HG02973 (cell line): ENCODE measurements around the gene CIDEB.

Source experiments
- ATAC-seq: cut with Tn5 transposase; IDR thresholded peaks from one replicate; pipeline ENCODE4 v1.9.1; 2021; ENCODE audit warnings: moderate library complexity; ENCODE audit not compliant: unreplicated experiment

The CIDEB gene

GRCh38 chr14:24312736-24313507 is 5.1 kb upstream of the CIDEB start:
- ATAC-seq = no peak

- ATAC-seq = no peak
These were observed 4.2 kb upstream of the CIDEB start for GRCh38 chr14:24311837-24312615.

DNA sequence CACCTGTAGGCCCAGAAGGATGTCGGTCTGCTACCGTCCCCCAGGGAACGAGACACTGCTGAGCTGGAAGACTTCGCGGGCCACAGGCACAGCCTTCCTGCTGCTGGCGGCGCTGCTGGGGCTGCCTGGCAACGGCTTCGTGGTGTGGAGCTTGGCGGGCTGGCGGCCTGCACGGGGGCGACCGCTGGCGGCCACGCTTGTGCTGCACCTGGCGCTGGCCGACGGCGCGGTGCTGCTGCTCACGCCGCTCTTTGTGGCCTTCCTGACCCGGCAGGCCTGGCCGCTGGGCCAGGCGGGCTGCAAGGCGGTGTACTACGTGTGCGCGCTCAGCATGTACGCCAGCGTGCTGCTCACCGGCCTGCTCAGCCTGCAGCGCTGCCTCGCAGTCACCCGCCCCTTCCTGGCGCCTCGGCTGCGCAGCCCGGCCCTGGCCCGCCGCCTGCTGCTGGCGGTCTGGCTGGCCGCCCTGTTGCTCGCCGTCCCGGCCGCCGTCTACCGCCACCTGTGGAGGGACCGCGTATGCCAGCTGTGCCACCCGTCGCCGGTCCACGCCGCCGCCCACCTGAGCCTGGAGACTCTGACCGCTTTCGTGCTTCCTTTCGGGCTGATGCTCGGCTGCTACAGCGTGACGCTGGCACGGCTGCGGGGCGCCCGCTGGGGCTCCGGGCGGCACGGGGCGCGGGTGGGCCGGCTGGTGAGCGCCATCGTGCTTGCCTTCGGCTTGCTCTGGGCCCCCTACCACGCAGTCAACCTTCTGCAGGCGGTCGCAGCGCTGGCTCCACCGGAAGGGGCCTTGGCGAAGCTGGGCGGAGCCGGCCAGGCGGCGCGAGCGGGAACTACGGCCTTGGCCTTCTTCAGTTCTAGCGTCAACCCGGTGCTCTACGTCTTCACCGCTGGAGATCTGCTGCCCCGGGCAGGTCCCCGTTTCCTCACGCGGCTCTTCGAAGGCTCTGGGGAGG is 3.1 kb upstream of the CIDEB start, which contains the start of gene LTB4R:
Gene LTB4R, plus strand, starts transcription at position 857 of the 959 bp plus-strand sequence. CDS start 4,150 bp downstream, outside the sequence.
- peak; percentile 58 for ATAC-seq

DNA sequence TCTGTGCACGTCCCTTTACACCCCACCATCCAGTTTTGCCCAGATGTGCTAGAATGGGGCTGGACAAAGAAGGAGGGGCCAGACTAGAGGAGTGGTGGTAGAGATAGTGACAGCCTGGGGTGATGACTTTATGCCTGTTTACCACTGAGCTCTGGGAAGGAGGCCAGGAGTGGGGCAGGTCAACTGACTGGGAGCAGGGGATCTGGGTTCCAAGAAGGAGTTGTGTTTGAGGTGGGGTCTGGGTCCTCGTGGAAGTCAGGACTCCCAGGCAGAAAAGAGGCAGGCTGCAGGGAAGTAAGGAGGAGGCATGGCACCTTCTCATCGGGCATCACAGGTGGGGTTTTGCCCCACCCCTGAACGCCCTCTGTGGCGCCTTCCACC is 2.5 kb upstream of the CIDEB start:
- no peak for ATAC-seq

- no peak for ATAC-seq
These were observed 1.9 kb upstream of the CIDEB start, which contains the start of gene LTB4R2 for GRCh38 chr14:24309538-24310264. Gene LTB4R2 (plus strand): TSS chr14:24310140. CDS start chr14:24310665, 525 bp downstream.

DNA sequence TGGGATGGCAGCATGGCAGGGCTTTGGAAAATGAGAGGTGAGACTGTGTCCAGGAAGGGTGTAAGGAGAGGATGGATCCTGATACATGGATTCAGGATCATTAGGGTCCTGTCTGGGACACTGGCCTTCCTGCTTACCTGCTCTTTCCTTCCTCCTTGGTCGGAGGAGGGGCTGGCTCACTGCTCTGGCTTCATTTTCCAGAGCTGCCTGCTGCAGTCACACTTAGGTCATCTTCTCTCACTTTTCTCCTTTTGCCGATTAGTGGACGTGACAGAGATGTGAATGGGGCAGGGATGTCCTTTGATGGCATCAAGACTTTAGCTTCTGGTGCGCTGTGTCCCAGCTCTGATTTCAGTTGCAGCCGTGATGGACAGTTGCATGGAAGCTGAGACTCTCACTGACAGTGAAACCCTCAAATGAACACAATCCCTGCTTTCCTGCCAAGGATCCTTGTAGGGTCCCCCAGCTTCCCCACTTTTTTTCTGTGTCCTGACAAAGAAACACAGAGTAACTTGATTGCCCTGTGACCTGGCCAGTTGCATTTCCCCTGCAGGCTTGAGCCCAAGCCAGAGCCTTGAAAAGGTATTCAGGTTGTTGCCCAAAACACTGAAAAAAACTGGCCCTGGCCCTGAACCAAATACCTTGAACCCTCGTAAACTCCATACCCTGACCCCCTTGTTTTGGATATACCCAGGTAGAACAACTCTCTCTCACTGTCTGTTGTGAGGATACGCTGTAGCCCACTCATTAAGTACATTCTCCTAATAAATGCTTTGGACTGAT is 756 bp upstream of the CIDEB start:
- ATAC-seq = no peak

GRCh38 chr14:24307156-24307574 is 612 bp downstream of the CIDEB start:
- no peak for ATAC-seq

- ATAC-seq = no peak
These were observed 3.8 kb downstream of the CIDEB start for GRCh38 chr14:24304019-24304387.

DNA sequence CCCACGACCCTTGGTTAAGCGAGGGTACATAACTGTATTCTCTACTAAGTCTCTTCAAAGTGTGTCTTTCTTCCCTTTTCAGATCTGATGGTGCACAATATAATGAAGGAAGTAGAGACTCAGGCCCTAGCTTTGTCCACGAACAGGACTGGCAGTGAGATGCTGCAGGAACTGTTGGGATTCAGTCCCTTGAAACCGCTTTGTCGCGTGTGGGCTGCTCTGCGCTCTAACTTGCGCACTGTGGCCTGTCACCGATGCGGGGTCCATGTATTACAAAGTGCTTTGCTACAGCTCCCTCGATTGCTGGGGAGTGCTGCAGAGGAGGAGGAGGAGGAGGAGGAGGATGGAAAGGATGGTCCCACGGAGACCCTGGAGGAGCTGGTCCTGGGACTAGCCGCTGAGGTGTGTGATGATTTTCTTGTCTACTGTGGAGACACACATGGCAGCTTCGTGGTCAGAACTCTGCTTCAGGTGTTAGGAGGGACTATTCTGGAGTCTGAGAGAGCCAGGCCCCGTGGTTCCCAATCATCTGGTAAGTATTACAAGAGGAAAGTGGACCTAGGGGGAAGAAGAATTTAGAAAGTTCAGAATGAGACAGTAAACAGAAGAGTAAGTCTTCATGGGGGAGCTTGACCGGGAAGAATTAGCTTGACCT is 7.3 kb downstream of the CIDEB start:
- no peak for ATAC-seq

- ATAC-seq = peak; percentile 60
These were observed 8.3 kb downstream of the CIDEB start, which contains the start of the genes DHRS1 and NOP9 for GRCh38 chr14:24299255-24300191. Gene DHRS1 (minus strand): TSS chr14:24299780. CDS start chr14:24299106, 674 bp downstream. Gene NOP9 (plus strand): TSS chr14:24299850. CDS start chr14:24299955, 105 bp downstream.

- ATAC-seq = no peak
These were observed 8.9 kb downstream of the CIDEB start for GRCh38 chr14:24298892-24299254.

DNA sequence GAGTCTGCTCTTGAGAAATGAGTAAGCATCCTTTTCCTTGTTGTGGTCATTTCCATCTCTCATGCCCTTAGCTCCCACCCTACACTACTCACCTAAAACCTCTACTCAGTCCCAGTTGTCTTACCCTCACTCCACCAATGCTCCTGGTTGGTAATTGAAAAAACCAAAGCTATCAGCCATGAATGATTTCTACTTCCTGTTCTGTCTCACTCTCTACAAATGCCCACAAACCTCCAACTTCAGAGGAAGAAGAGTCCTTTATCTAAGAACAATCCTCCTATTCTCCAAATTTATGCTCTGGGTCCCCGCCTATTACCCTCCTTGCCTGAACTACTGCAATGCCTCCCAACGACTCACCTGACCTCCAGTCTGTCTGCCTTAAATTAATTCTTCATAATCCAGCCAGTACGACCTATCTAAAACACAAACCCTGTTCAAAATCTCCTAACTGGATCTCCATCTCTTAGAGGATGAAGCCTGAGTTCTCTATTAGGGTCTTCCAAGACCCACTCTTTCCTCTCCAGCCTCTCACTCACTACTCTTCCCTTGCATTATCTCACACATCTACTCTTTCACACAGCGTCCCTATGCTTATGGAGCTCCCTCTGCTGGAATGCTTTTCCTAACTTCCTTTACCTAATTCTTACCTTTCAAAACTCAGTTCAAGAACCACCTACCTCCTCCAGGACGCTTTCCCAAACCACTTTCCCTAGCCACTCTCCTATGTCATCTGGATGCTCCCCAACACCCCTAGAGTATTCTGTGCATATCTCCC is 10.4 kb downstream of the CIDEB start:
- ATAC-seq = no peak

- peak; percentile 44 for ATAC-seq
These were observed 11.2 kb downstream of the CIDEB start for GRCh38 chr14:24296341-24297157.

GRCh38 chr14:24293525-24293924 is 14.3 kb downstream of the CIDEB start:
- no peak for ATAC-seq

GRCh38 chr14:24292118-24292807 is 15.5 kb downstream of the CIDEB start:
- no peak for ATAC-seq
